IMR-90 (cell line): ENCODE results near the gene CREB5.

Source experiments
- CHD1 ChIP-seq: IDR thresholded peaks from 2 replicates; pipeline ENCODE4 v1.6.1; 2012; ENCODE audit warnings: low read depth, low read length, improper control_type of control experiment
- ELK1 ChIP-seq: fragments of 150-350 bp; IDR thresholded peaks from 2 replicates; pipeline ENCODE4 v1.6.1; 2016; ENCODE audit warnings: low read depth, mild to moderate bottlenecking, low read length, moderate library complexity, borderline replicate concordance
- FOS ChIP-seq: fragments of 150-350 bp; IDR thresholded peaks from 2 replicates; pipeline ENCODE4 v1.6.1; 2016; ENCODE audit warnings: low read depth, low read length
- MAZ ChIP-seq: IDR thresholded peaks from 2 replicates; pipeline ENCODE4 v1.6.1; 2012; ENCODE audit warnings: low read depth, mild to moderate bottlenecking, low read length, improper control_type of control experiment, moderate library complexity, borderline replicate concordance
- MXI1 ChIP-seq: IDR thresholded peaks from 2 replicates; pipeline ENCODE4 v1.6.1; 2012; ENCODE audit warnings: low read depth, mild to moderate bottlenecking, low read length, moderate library complexity, borderline replicate concordance
- NFE2L2 ChIP-seq: fragments of 150-350 bp; IDR thresholded peaks from 2 replicates; pipeline ENCODE4 v1.6.1; 2016; ENCODE audit warnings: low read depth, mild to moderate bottlenecking, low read length
- POLR2A ChIP-seq: IDR thresholded peaks from 2 replicates; pipeline ENCODE4 v1.6.1; 2012; ENCODE audit warnings: mild to moderate bottlenecking, low read depth, low read length
- RAD21 ChIP-seq: IDR thresholded peaks from 2 replicates; pipeline ENCODE4 v1.6.1; 2012; ENCODE audit warnings: low read length, improper control_type of control experiment
- RCOR1 ChIP-seq: IDR thresholded peaks from 2 replicates; pipeline ENCODE4 v1.6.1; 2012; ENCODE audit warnings: mild to moderate bottlenecking, low read length, improper control_type of control experiment; ENCODE audit not compliant: insufficient replicate concordance
- USF2 ChIP-seq: fragments of 150-350 bp; IDR thresholded peaks from 2 replicates; pipeline ENCODE4 v1.6.1; 2017; ENCODE audit warnings: mild to moderate bottlenecking, antibody characterized with exemption, low read length, low read depth
- TF ChIP-seq, protein P1 (sequence below): conservative IDR thresholded peaks from 2 replicates; pipeline ENCODE4 v1.5.1; 2012; ENCODE audit warnings: mild to moderate bottlenecking, low read depth, low read length, improper control_type of control experiment

DNA sequence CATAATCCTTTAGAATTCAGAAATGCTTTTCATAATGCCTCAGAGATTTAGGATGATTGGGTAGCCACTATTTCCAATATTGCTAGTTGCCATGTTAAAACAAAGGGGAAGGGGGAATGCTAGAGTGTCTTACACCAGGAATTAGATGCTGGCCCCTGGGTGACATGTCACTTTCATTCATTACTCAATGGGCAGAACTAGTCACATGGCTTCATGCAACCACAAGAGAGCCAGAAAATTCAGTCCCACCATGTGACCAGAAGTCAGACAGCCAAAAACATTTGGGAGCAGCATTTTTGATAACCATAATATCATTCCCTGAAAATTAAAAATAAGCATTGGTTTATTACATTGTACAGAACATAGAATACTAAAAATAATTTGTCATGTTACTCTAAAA is 81.2 kb downstream of the CREB5 start:
- TF ChIP-seq, protein P1, sequence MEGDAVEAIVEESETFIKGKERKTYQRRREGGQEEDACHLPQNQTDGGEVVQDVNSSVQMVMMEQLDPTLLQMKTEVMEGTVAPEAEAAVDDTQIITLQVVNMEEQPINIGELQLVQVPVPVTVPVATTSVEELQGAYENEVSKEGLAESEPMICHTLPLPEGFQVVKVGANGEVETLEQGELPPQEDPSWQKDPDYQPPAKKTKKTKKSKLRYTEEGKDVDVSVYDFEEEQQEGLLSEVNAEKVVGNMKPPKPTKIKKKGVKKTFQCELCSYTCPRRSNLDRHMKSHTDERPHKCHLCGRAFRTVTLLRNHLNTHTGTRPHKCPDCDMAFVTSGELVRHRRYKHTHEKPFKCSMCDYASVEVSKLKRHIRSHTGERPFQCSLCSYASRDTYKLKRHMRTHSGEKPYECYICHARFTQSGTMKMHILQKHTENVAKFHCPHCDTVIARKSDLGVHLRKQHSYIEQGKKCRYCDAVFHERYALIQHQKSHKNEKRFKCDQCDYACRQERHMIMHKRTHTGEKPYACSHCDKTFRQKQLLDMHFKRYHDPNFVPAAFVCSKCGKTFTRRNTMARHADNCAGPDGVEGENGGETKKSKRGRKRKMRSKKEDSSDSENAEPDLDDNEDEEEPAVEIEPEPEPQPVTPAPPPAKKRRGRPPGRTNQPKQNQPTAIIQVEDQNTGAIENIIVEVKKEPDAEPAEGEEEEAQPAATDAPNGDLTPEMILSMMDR: no peak
- TF ChIP-seq MXI1 (no peak), USF2 (no peak), POLR2A (no peak), ELK1 (no peak), RCOR1 (no peak), MAZ (no peak), FOS (no peak), CHD1 (no peak), RAD21 (no peak), NFE2L2 (no peak)
